K562 (cell line): Measurements from ENCODE around the gene OR8B4. TPM values are rescaled to one million over a fixed set of nuclear protein-coding genes. Genes with fewer than 3 reads are reported as not detected.

ENCODE experiments used
- ATAC-seq: fragments of 200-7000 bp; cut with Tn5 transposase; 3 replicates; pipeline ENCODE4 v1.9.1; 2020; ENCODE audit warnings: moderate library complexity
- BruUV-seq: library from RNA; stranded (reverse); fragments of 400-500 nt; replicated peaks from 2 replicates; lab custom pipeline; 2021; lab: Mats Ljungman, UMichigan
- CTCF ChIA-PET: fragments of 300-600 bp; formaldehyde crosslinking; extraction: SDS; loops from one replicate; lab custom pipeline; 2021; ENCODE audit warnings: low intra/inter-chr PET ratio; lab: Yijun Ruan, JAX
- POLR2A ChIA-PET: fragments of 300-600, 350-650 bp; sonication (Branson Sonifier 250); formaldehyde crosslinking; extraction: SDS; loops from one replicate; lab custom pipeline; 2021; ENCODE audit warnings: antibody characterized with exemption, inconsistent platforms; lab: Yijun Ruan, JAX
- DNase-seq, 4 experiments: peaks; one replicate each; pipeline versions ENCODE4 v3.0.0 to v3.0.0-alpha.2; 2011 to 2018; ENCODE audit warnings: low spot score in 3 of 4, mixed read lengths in 3 of 4; ENCODE audit errors: extremely low read depth in 1 of 4
- FAIRE-seq: peaks from 2 replicates; lab custom pipeline; 2011; peaks lifted over from hg19 to GRCh38; lab: Jason Lieb, UNC
- H2AFZ ChIP-seq: 2 replicates; pipeline ENCODE4 v1.6.0; 2011; ENCODE audit warnings: low read depth, low read length, control low read depth, inconsistent platforms
- H3K27ac ChIP-seq: fragments of 200-600 bp; 3 replicates; pipeline ENCODE4 v1.8.0; 2011; ENCODE audit warnings: low read depth, mild to moderate bottlenecking, control low read depth, inconsistent platforms, low read length, moderate library complexity, mixed read lengths; ENCODE audit errors: extremely low read depth
- H3K27me3 ChIP-seq, 2 experiments: fragments of 300-600 bp in 1 of 2; 2 replicates in 1 of 2; 3 replicates in 1 of 2; pipeline versions ENCODE4 v1.6.0 to v1.8.0; 2011; ENCODE audit warnings: inconsistent platforms in 2 of 2, low read length in 2 of 2, mild to moderate bottlenecking in 1 of 2, mixed read lengths in 1 of 2, moderate library complexity in 1 of 2; ENCODE audit not compliant: control insufficient read depth in 2 of 2, insufficient read depth in 2 of 2
- H3K36me3 ChIP-seq: fragments of 300-600 bp; 3 replicates; pipeline ENCODE4 v1.8.0; 2011; ENCODE audit warnings: mild to moderate bottlenecking, low read length, inconsistent platforms; ENCODE audit not compliant: control insufficient read depth, insufficient read depth
- H3K4me1 ChIP-seq, 2 experiments: fragments of 200-600 bp in 1 of 2; replicated peaks in 1 of 2; 2 replicates in 1 of 2; 3 replicates in 1 of 2; pipeline versions ENCODE4 v1.5.1 to v1.8.0; 2011; ENCODE audit warnings: inconsistent platforms in 2 of 2, low read length in 2 of 2, mild to moderate bottlenecking in 1 of 2, mixed read lengths in 1 of 2, moderate library complexity in 1 of 2; ENCODE audit not compliant: control insufficient read depth in 2 of 2, insufficient read depth in 2 of 2
- H3K4me2 ChIP-seq: 2 replicates; pipeline ENCODE4 v1.6.1; 2011; ENCODE audit warnings: low read length, control low read depth, inconsistent platforms, mixed read lengths; ENCODE audit not compliant: insufficient read depth
- H3K4me3 ChIP-seq: fragments of 200-600 bp; sonication (generic), shearing (Covaris generic); 2 replicates; pipeline ENCODE4 v1.5.1; 2016; ENCODE audit warnings: control low read depth, inconsistent platforms
- H3K79me2 ChIP-seq: fragments of 200-600 bp; 3 replicates; pipeline ENCODE4 v1.8.0; 2011; ENCODE audit warnings: low read length, inconsistent platforms; ENCODE audit not compliant: control insufficient read depth, insufficient read depth
- H3K9ac ChIP-seq, 2 experiments: 2 replicates each; pipeline versions ENCODE4 v1.6.0 to v1.6.1; 2011; ENCODE audit warnings: low read depth in 2 of 2, low read length in 2 of 2, control low read depth in 1 of 2, inconsistent platforms in 1 of 2, mild to moderate bottlenecking in 1 of 2, mixed read lengths in 1 of 2; ENCODE audit not compliant: insufficient read depth in 1 of 2
- H3K9me1 ChIP-seq: one replicate; pipeline ENCODE4 v1.6.0; 2011; ENCODE audit warnings: inconsistent platforms, mild to moderate bottlenecking, low read length, moderate library complexity; ENCODE audit not compliant: control insufficient read depth, insufficient read depth
- H3K9me3 ChIP-seq: replicated peaks from 2 replicates; pipeline ENCODE4 v1.5.1; 2011; ENCODE audit warnings: low read depth, low read length, inconsistent platforms; ENCODE audit not compliant: control insufficient read depth, insufficient read depth
- H4K20me1 ChIP-seq: replicated peaks from 2 replicates; pipeline ENCODE4 v1.6.1; 2011; ENCODE audit warnings: low read length, inconsistent platforms, mixed read lengths; ENCODE audit not compliant: control insufficient read depth, insufficient read depth
- GABPA ChIP-seq: fragments of 200-800 bp; sonication (Bioruptor generic); conservative IDR thresholded peaks from 2 replicates; pipeline ENCODE4 v1.6.1; 2016; ENCODE audit warnings: low read depth, missing genetic modification characterization, missing compliant biosample characterization
- MGA ChIP-seq: fragments of 450-650 bp; IDR thresholded peaks from 2 replicates; pipeline ENCODE4 v1.6.1; 2016; ENCODE audit warnings: mild to moderate bottlenecking, moderate library complexity
- SMAD3 ChIP-seq: fragments of 450-650 bp; formaldehyde crosslinking; conservative IDR thresholded peaks from 2 replicates; pipeline ENCODE4 v1.4.0; 2020; ENCODE audit warnings: mild to moderate bottlenecking
- SNRNP70 ChIP-seq: fragments of 200-400 bp; formaldehyde crosslinking; optimal IDR thresholded peaks from 2 replicates; pipeline ENCODE3; 2017; ENCODE audit warnings: low read depth, low read length
- WGBS: fragments of 100-300 bp; shearing (Covaris generic); methylation state at CpG from one replicate; pipeline ENCODE4 v1.1.6; 2016; ENCODE audit warnings: low coverage, mixed read lengths; ENCODE audit not compliant: insufficient coverage; ENCODE audit errors: missing lambda C conversion rate; 5-methylcytosine and 5-hydroxymethylcytosine counted together
- in situ Hi-C: fragments of 300-500 bp; cut with MboI; formaldehyde crosslinking; loops from 4 replicates; pipeline ENCODE4 v1.15.0; 2018; ENCODE audit warnings: inconsistent platforms, mixed read lengths
- intact Hi-C: fragments of 100-400 bp; cut with micrococcal nuclease; formaldehyde crosslinking; loops from 2 replicates; pipeline ENCODE4 v1.14.2; 2022
- polyA plus RNA-seq, 8 experiments: library from polyadenylated mRNA; depleted of rRNA in 4 of 8; stranded (reverse) in 5 of 8; unstranded in 3 of 8; fragments of >200 nt; fragmentation: Nextera tagmentation in 2 of 8; fragmentation: Illumina TruSeq in 1 of 8; extraction: Ambion mirVana in 2 of 8; extraction: Trizol in 1 of 8; gene quantifications; 2 replicates each; pipeline versions ENCODE4 v1.2.1 to v1.2.3, GENCODE V29; 2011 to 2014; ENCODE audit warnings: inconsistent platforms in 1 of 8, missing spikeins in 1 of 8
- total RNA-seq, 7 experiments: library from RNA; depleted of rRNA in 6 of 7; stranded (reverse); fragments of >200 nt in 6 of 7; fragmentation: Illumina TruSeq in 2 of 7; extraction: Trizol in 2 of 7; gene quantifications; 2 replicates each; pipeline versions ENCODE4 v1.2.1 to v1.2.3, GENCODE V29; 2011 to 2021; ENCODE audit warnings: low replicate concordance in 1 of 7

The OR8B4 gene
- total and polyA plus RNA-seq, 9 of the 15 experiments (the other 6 are each of a cell fraction or from before 2014, with no cell fraction given) = not detected

- in situ Hi-C loops (no loop called here), intact Hi-C loops (no loop called here)
- Histone ChIP-seq H3K27me3 (no peaks in the 10 kb centered on the region), H3K9me3 (no peaks in the 10 kb centered on the region), H3K79me2 (no peaks in the 10 kb centered on the region), H4K20me1 (no peaks in the 10 kb centered on the region), H3K27ac (no peak overlapping the region), H3K4me2 (no peak overlapping the region), H3K9ac (no peak overlapping the region), H3K9me1 (no peaks in the 10 kb centered on the region), H3K36me3 (no peaks in the 10 kb centered on the region), H3K4me3 (no peak overlapping the region), H3K4me1 (no peaks in the 10 kb centered on the region), H2AFZ (no peak overlapping the region)
- TF ChIP-seq GABPA (tag) = 0 out of 2 replicates have a peak, but pooled peaks have one; percentile 8
- TF ChIP-seq SMAD3 (CRISPR knock-in tag) = no peak
- FAIRE-seq (no peak), ATAC-seq (no peak), DNase-seq (no peak)
- POLR2A ChIA-PET = no interaction called here
- WGBS = 12% methylated on average over 4 of the region's 4 CpGs
- CTCF ChIA-PET = interaction anchor here (0.6 kb wide), 1 partner anchor 121 kb away, joined by 3 read pairs; no protein-coding TSS in a partner anchor
- BruUV-seq = no TSS peak
Observed at GRCh38 chr11:124465368-124465767, 40.7 kb upstream of the OR8B4 start.

- Histone ChIP-seq H3K9ac (no peak overlapping the region; a peak in 1 of 4 replicates), H3K27me3 (no peaks in the 10 kb centered on the region), H3K36me3 (no peaks in the 10 kb centered on the region), H3K4me1 (no peaks in the 10 kb centered on the region), H3K4me3 (no peak overlapping the region), H3K79me2 (no peaks in the 10 kb centered on the region), H3K9me3 (no peaks in the 10 kb centered on the region), H2AFZ (no peak overlapping the region), H4K20me1 (no peaks in the 10 kb centered on the region), H3K9me1 (no peaks in the 10 kb centered on the region), H3K4me2 (no peak overlapping the region), H3K27ac (no peak overlapping the region)
- ATAC-seq (peak; percentile 34; the same call in 1 of the 3 replicates), FAIRE-seq (no peak), DNase-seq (no peak)
- in situ Hi-C loops = no loop called here
- intact Hi-C loops = no loop called here
- BruUV-seq = no TSS peak
- 36% methylated on average over 5 of the region's 5 CpGs for WGBS
- ChIA-PET POLR2A (no interaction called here), CTCF (no interaction called here)
- TF ChIP-seq MGA = no peak
- no peak for TF ChIP-seq SNRNP70
Observed at GRCh38 chr11:124463990-124464389, 39.3 kb upstream of the OR8B4 start.
